ENCODE data around the gene USPL1.

GRCh38 chr13:30633861-30634260, 16.1 kb downstream of the USPL1 start:
- no peak for TF ChIP-seq CTCF (IDR thresholded peaks at IDR 0.05)
- TF ChIP-seq POLR2A (IDR thresholded peaks at IDR 0.05) = no peak

Measured in testis (tissue), 2 donors.